IPS DF 4.7 (cell line): ENCODE measurements around the gene COL25A1.

ENCODE experiments used
- DNase-seq: peaks from one replicate; pipeline ENCODE4 v3.0.0-alpha.2; 2013; ENCODE audit warnings: low spot score; ENCODE audit errors: extremely low read depth

Gene COL25A1

GRCh38 chr4:108821351-108821930 is 481.0 kb downstream of the COL25A1 start:
- no peak for DNase-seq

GRCh38 chr4:108820492-108821350 is 481.7 kb downstream of the COL25A1 start:
- no peak for DNase-seq

DNA sequence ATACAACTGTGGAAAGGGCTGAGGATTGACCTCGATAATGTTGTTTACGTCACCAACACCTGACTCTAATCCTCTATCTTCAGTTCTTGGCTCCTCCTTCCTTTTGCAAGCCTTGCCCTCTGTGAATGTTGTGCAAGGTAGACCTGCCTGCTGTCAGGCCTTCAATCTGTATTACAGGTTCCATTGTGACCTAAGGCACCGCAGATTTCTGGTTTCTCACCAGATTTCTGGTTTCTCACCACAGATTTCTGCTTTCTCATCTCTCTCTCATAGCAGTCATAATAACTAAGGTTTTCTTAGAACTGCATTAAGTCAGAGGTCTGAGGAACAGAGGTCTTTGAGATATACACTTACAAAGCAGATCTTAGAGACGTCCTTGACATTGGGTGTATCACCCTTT is 488.1 kb downstream of the COL25A1 start:
- no peak for DNase-seq

DNA sequence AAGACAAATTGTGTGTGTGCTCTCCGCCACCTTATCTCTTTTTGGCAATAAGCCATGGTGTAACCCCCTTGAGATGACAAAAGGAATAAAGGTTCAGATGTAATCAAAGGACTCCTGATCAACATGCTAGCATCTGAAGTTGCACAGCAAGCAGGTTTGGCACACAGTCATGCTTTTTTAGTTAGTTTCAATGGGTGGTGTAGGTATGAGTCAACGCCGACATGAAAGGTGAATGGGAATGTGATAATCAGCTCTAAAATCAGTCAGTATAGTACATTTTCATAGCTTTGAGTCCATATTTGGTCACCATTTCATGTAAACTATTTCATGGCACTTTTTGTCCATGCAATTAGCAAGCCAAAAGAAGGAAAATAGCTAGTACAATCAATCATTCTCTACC is 489.2 kb downstream of the COL25A1 start:
- DNase-seq: no peak

- DNase-seq: no peak
Measured at GRCh38 chr4:108811486-108811885, 491.0 kb downstream of the COL25A1 start.

DNA sequence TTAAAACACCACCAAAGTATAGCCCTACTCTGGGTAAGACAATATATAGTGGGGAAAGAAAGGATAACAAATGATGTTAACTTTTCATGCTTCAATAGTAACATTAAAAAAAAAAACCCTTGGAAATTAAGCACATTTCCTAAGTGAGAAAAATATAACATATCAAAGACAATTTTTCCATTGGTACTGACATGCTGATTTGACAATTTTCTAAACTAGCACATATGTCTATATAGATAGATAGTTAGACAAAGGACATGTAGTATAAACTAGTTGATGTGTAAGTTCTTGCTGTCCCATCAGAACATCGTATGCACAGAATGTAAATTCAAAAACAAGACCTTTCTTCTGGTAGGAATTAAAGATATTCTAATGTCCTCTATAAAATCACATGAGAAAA is 492.4 kb downstream of the COL25A1 start:
- no peak for DNase-seq

DNA sequence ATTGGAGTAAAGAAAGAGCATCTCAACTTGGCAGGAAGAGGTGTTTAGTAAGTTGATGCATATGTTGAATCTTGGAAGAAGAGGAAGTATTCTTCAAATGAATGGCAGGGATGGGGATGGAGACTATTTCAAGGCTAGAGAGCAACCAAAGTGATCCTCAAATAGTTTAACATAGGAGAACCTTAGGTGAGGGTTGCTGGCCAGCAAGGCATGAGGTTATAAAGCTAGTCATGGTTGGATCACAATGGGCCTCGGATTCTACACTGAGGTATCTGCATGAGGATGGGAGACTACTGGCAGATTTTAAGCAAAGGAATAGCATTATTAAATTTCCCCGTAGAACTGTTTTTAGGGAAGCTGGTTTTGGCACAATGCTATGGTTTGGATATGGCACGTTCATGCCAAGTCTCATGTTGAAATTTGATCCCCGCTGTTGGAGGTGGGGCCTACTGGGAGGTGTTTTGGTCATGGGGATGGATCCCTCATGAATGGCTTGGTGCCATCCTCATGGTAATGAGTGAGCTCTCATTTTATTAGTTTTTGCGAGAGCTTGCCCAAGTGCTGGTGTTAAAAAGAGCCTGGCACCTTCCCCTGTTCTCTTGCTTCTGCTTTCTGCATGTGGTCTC is 497.7 kb downstream of the COL25A1 start:
- DNase-seq: no peak

DNA sequence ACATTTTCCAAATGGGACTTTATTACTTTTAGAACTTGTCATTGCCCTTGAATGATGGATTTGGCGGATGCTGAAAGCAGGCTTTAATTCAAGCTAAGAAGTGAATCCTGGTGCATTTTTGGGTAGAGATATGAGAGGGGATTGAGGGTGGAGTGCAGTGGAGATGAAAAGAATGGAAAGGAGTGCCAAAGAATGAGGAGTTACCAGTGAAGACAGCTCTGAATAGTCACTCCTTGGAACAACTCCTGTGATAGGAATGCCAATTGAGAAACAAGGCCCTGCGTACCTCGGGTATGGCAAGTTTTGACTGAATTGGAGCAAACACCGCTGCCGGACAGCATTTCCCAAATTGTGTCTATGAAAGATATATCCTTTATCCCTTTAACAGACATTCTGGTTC is 503.2 kb downstream of the COL25A1 start:
- no peak for DNase-seq

DNA sequence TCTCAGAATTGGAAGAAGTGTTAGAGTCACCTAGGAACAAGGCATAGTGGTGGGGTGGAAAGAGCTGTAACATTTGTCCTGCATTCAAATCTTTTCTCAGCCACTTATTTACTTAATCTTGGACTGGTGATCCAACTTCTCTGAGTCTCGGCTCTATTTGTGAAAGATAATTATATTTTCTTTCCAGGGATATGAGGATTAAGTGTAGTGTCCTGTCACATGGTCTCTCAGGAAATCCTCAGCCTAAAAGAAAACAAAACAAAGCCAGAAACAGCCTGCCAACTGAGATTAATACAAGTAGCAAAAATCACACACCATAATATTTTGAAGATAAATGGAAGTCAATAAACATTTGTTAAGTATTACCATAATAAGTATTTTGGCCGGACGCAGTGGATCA is 506.3 kb downstream of the COL25A1 start:
- no peak for DNase-seq

DNA sequence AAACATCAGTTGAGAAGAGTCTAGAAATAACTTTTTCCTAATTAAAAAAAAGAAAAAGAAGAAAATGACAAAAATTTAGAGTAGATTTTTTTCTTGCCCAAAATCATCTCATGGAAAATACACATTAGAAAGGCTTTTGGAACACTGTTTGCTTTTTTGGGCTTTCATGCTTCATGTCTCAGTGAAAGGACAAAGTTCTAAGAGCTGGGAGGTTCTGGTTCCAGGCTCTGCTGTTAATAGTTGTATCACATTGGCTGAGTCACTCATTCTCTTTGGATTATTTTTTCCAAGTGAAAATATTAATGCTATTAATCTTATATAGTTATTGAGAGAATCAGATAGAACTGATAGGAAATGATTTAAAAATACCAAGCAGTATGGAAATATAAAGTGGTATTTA is 506.7 kb downstream of the COL25A1 start:
- no peak for DNase-seq

- no peak for DNase-seq
Measured at GRCh38 chr4:108794136-108794535, 508.3 kb downstream of the COL25A1 start.

DNA sequence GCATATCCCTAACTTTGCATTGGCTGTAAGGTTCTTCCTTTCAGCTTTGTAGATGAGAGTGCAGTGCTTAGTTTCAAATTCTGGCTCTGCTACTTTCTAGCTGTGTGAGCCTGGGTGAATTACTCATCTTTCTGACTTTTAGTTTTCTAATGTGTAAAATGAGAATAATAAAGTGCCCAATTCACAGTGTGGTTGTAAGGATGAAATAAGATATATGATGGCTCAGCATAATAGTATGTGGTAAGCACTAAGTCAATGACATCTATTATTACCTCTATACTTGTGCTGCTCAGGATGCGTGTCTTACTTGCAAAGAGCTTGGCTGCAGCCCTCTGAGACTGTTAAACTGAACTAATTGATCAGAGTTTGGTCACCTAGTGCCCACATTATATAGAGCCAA is 509.0 kb downstream of the COL25A1 start:
- no peak for DNase-seq

DNA sequence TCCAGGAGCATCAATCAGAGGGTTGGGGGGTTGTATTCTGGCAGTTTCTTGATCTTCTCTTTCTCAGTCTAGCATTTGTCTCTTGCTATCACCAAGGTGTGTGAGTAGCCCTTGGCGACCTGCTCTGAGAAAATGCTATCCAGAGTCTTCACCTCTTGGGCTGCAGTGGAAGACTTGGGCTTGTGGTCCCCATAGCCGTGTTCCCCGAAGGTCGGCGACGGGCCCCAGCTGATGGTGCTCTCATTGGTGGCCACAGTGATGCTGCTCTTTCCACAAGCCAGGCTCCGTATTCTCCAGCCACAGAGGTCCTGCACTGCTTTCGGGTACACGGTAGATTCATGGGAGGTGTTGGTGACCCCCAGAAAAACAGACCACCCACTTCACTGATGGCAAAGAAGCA is 513.7 kb downstream of the COL25A1 start:
- no peak for DNase-seq

- no peak for DNase-seq
Measured at GRCh38 chr4:108787724-108788123, 514.7 kb downstream of the COL25A1 start.

GRCh38 chr4:108787106-108787505 is 515.4 kb downstream of the COL25A1 start:
- no peak for DNase-seq

GRCh38 chr4:108786351-108786750 is 516.1 kb downstream of the COL25A1 start:
- DNase-seq: no peak

DNA sequence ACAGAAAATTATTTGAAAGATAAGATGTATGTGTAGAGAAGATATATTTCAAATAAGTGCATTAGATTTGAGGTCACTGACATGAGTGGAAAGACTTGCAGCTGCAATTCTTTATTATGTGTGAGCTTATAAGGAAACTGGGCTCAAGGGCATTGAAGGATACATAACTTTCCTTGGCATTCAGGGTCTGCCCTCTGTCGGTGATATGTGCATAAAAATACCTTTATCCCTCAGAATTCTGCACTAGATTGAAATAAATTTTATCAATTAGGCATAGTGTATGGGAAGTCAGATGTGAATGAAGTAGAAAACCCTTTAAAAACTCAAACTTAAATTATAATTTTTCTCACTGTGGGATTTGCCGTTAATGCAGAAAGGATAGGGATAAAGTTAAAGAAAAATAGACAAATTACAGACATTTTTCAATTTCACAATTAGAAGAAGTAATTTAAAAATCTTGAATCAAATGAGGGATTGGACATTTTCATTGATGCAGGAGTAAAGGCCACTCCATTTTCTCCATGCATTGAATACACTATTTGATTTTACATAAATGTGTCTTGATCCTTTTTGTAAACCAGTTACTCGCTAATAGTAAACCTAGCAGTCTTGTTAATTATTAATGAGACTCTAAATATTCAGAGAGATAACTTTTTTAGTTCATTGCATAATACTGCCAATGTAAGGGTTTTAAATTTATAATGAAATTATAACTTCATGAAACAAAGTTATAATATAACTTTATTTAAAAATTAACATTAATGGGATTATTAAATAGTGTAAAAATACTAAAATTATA is 518.6 kb downstream of the COL25A1 start:
- no peak for DNase-seq

DNA sequence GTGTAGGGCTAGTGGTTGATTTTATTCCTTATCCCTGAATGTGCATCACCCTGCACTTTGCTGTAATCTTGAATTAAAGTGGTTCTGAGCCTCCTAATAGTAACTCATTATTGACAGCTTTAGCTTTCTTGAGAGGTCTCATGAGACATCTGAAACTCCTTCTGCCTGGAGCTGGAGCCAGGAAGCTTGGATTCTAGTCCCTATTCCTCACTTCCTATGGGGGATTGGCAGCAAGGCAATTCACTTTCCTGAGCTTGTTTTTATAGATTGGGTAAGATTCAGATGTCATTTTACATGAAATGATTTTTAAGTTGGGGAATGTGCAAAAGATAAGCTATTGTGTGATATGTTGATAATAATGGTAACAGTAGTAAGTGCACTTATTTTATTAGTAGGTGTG is 522.5 kb downstream of the COL25A1 start:
- no peak for DNase-seq

DNA sequence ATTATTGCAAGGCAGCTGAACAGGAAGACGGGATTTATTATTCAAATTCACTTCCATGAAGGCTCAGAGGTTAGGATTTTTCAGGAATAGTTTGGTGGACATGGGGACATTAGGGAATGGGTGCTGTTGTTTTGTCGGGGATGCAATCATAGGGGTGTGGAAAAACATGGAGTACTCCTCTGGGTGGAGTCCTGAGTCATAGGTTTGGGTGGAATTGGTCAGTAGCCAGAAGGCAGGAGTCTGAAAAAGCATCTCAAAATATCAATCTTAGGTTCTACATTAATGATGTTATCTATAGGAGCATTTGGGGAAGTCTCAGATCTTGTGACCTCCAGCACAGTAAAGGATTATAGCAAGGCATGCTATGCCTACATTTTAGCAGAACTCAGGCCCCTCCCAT is 525.1 kb downstream of the COL25A1 start:
- no peak for DNase-seq

DNA sequence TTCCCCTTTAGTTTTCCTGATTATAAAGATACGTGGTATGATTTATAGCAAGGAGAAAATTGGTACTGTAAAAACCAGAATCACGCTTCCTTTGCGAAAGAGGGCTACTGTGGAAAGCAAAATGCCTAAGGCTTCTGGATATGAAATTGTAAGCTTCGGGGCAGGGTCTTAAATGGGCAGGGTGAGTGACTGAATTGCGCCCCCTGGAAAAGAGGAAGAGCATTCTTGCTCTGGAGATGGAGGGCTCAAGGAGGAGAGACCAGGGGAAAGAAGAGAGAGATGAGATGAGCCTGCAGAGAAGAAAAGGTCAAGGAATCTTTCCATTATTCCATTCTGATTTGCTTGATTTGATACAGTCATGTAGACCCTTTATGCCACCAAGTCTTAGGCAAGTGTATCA is 526.5 kb downstream of the COL25A1 start:
- DNase-seq: no peak

DNA sequence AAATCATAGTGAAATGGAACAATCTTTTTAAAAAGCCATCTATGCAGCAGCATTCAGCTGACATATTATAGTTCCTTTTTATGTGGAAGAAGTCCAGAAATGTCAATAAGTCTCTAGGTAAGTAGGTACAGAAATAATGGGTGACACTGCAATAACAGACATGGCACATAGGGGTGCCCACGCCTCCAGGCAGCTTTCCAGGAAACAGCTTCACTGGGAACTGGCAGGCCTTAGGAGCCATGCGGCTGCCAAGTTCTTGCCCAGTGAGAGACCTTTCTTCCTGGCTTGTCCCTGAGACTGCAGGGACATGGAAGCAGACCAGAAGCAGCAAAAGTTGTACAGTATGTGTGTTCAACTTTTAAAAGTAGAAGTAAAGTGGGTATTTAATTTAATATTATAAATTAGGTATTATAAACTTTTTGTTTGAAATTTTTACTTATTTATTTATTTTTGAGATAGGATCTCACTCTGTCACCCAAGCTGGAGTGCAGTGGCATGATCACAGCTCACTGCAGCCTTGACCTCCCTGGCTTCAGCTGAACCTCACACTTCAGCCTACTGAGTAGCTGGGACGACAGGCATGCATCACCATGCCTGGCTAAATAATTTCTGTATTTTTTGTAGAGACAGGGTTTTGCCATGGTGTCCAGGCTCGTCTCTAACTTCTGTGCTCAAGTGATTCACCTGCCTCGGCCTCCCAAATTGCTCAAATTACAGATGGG is 527.5 kb downstream of the COL25A1 start:
- no peak for DNase-seq
